ENCODE measurements around the gene HAPLN2. TPM values are rescaled to one million over a fixed set of nuclear protein-coding genes. Genes with fewer than 3 reads are reported as not detected.
A peak's percentile ranks its signal among the peaks of the same experiment; 100 is the strongest.
"Not testable (repeated sequence)": the region's sequence is repeated elsewhere in the genome, so short reads cannot be mapped to it uniquely, and the experiment has no call there.

HAPLN2 gene
- total RNA-seq, 2 donors from 2014 or later: 6.1 to 10.2 TPM

GRCh38 chr1:156586323-156586722 is 32.9 kb upstream of the HAPLN2 start:
- DNase-seq (ENCODE audit: low spot score): no peak
- Histone ChIP-seq H3K9me3 (no peaks in the 10 kb centered on the region), H3K36me3 (no peaks in the 10 kb centered on the region), H3K27ac (no peak overlapping the region), H3K4me3 (no peak overlapping the region), H3K27me3 (replicated peaks; ENCODE audit: insufficient read depth) (no peaks in the 10 kb centered on the region), H3K4me1 (replicated peaks) (peaks cover 2% of the 10 kb centered on the region)
- TF ChIP-seq POLR2AphosphoS5 (IDR thresholded peaks at IDR 0.05) (no peak), POLR2A (IDR thresholded peaks at IDR 0.05) (no peak), CTCF (IDR thresholded peaks at IDR 0.05) (no peak)
- WGBS: 70% methylated on average over 4 of the region's 4 CpGs
- intact Hi-C loops (cut with DNase I): loop anchor here (5.0 kb wide), 1 partner anchor 36 kb away; no protein-coding TSS in a partner anchor

DNA sequence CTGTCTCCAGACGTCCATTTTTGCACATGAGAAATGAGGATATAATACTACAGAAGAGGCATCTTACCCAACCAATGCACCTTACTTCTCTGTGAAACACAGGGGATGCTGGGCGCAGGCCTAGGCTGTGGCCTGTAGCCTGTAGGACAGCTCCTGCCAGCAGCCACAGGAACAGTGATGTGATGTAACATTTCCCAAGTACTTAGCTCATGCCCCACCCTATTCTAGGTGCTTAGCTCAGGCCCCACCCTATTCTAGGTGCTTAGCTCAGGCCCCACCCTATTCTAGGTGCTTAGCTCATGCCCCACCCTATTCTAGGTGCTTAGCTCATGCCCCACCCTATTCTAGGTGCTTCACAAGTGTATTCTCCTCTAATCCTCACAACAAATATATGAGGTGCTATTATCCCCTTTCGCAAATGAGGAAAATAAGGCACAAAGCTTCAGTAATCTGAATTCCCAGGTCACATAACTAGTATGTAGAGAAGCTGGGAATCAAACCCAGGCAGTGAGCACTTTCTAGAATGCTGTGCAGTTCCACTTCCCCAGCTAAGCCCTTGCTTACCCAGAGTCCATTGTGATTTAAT is 32.2 kb upstream of the HAPLN2 start:
- intact Hi-C loops (cut with DNase I): loop anchor here (5.0 kb wide), 1 partner anchor 35 kb away; no protein-coding TSS in a partner anchor
- DNase-seq (ENCODE audit: low spot score): no peak
- Histone ChIP-seq H3K27ac (no peak overlapping the region), H3K9me3 (no peaks in the 10 kb centered on the region), H3K4me1 (replicated peaks) (peaks cover 2% of the 10 kb centered on the region), H3K4me3 (no peak overlapping the region), H3K27me3 (replicated peaks; ENCODE audit: insufficient read depth) (no peaks in the 10 kb centered on the region), H3K36me3 (no peaks in the 10 kb centered on the region)
- WGBS: 96% methylated on average over 3 of the region's 3 CpGs
- TF ChIP-seq POLR2A (IDR thresholded peaks at IDR 0.05) (no peak), POLR2AphosphoS5 (IDR thresholded peaks at IDR 0.05) (no peak), CTCF (IDR thresholded peaks at IDR 0.05) (no peak)

DNA sequence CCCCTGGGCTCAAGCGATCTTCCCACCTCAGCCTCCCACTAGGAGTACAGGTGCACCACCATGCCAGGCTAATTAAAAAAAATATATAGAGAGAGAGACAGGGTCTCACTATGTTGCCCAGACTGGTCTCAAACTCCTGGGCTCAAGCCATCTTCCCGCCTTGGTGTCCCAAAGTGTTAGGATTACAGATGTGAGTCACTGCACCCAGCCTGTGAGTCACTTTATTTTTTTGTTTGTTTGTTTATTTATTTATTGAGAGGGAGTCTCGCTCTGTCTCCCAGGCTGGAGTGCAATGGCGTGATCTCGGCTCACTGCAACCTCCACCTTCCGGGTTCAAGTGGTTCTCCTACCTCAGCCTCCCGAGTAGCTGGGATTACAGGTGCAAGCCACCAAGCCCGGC is 31.3 kb upstream of the HAPLN2 start:
- not testable (repeated sequence) for H3K9me3 ChIP-seq; H3K4me3 ChIP-seq; H3K4me1 ChIP-seq (replicated peaks); H3K36me3 ChIP-seq; DNase-seq (ENCODE audit: low spot score); H3K27me3 ChIP-seq (replicated peaks; ENCODE audit: insufficient read depth); H3K27ac ChIP-seq
- 87% methylated on average over 8 of the region's 8 CpGs for WGBS
- intact Hi-C loops (cut with DNase I): loop anchor here (5.0 kb wide), 1 partner anchor 34 kb away; no protein-coding TSS in a partner anchor

- TF ChIP-seq POLR2AphosphoS5 (IDR thresholded peaks at IDR 0.05) (no peak), CTCF (IDR thresholded peaks at IDR 0.05) (no peak), POLR2A (IDR thresholded peaks at IDR 0.05) (no peak)
- WGBS: 58% methylated on average over 5 of the region's 5 CpGs
- Histone ChIP-seq H3K36me3 (no peaks in the 10 kb centered on the region), H3K4me3 (no peak overlapping the region), H3K4me1 (replicated peaks) (peaks cover 2% of the 10 kb centered on the region), H3K27ac (no peak overlapping the region), H3K9me3 (no peaks in the 10 kb centered on the region), H3K27me3 (replicated peaks; ENCODE audit: insufficient read depth) (no peaks in the 10 kb centered on the region)
- DNase-seq (ENCODE audit: low spot score): no peak
- intact Hi-C loops (cut with DNase I): loop anchor here (5.0 kb wide), 1 partner anchor 33 kb away; no protein-coding TSS in a partner anchor
Observed at GRCh38 chr1:156589546-156589945, 29.7 kb upstream of the HAPLN2 start.

GRCh38 chr1:156590326-156591180 is 28.7 kb upstream of the HAPLN2 start:
- peaks cover 2% of the 10 kb centered on the region for H3K4me1 ChIP-seq (replicated peaks)
- 84% methylated on average over 10 of the region's 10 CpGs for WGBS
- no peak for TF ChIP-seq POLR2AphosphoS5 (IDR thresholded peaks at IDR 0.05)
- no peak for TF ChIP-seq CTCF (IDR thresholded peaks at IDR 0.05)
- no peak for TF ChIP-seq POLR2A (IDR thresholded peaks at IDR 0.05)
- H3K27ac ChIP-seq: peak overlapping the region; percentile 79 to 86
- H3K9me3 ChIP-seq: no peaks in the 10 kb centered on the region
- no peak for DNase-seq (ENCODE audit: low spot score)
- H3K36me3 ChIP-seq: no peaks in the 10 kb centered on the region
- H3K27me3 ChIP-seq (replicated peaks; ENCODE audit: insufficient read depth): no peaks in the 10 kb centered on the region
- H3K4me3 ChIP-seq: peak overlapping the region in 1 of 2 donors; percentile 74
- intact Hi-C loops (cut with DNase I): no loop called here

Data from prostate gland (tissue), 2 donors.